Activated CD4-positive, alpha-beta T cell treated with anti-CD3 and anti-CD28 coated beads, Interleukin-2, amount 50 U/mL, for 48 hours (primary cell): ENCODE results near the gene ALK.

Experiments
- DNase-seq, 2 experiments: peaks; one replicate each; pipeline ENCODE4 v3.0.0-alpha.2; 2020

Gene ALK

GRCh38 chr2:29482348-29482747 is 439.0 kb downstream of the ALK start:
- DNase-seq: no peak

GRCh38 chr2:29481313-29481712 is 440.1 kb downstream of the ALK start:
- no peak for DNase-seq

- DNase-seq: no peak
These were observed 441.0 kb downstream of the ALK start for GRCh38 chr2:29480426-29480825.

- no peak for DNase-seq
These were observed 442.0 kb downstream of the ALK start for GRCh38 chr2:29479401-29479800.

GRCh38 chr2:29478641-29479040 is 442.7 kb downstream of the ALK start:
- DNase-seq: no peak

- no peak for DNase-seq
These were observed 444.2 kb downstream of the ALK start for GRCh38 chr2:29477186-29477585.

DNA sequence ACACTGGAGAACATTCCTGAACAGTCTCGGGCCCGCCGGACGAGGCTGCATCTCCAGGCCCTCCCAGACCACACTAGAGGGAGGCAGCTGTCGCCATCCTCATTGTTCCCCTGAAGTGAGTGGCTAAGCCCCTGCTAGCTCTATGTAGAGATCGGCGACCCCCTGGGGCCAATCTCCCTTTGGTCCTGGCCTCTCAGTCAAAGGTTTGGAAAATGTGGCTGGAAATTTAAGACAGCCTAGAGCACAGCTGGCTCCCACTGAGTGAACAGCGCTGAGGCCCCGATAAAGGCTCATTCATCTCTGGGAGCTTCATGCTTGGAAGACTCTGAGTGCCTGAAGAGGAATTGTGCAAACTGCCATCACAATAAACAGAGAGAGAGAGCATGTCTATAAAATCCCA is 445.9 kb downstream of the ALK start:
- DNase-seq: no peak

- no peak for DNase-seq
These were observed 451.4 kb downstream of the ALK start for GRCh38 chr2:29469961-29470360.

DNA sequence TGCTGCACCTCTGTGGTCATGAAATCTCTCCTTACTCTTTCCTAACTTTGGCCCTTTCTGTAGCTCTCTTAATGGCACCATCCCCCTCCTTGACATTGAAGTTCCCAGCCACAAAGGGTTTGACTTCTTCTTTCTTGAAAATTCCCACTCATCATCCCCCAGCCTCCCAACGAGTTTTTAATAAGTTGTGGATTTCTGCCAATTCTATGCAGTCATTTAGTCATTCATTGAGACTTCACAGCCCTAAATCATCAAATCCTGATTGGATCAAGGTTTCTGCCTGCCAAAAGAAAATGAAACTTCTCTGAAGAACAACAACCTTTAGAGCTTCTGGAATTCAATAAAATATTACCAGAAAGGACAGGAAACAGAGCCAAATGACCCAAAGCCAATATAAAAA is 451.9 kb downstream of the ALK start:
- no peak for DNase-seq

GRCh38 chr2:29463181-29463900 is 458.0 kb downstream of the ALK start:
- DNase-seq: no peak

GRCh38 chr2:29462293-29462692 is 459.1 kb downstream of the ALK start:
- no peak for DNase-seq

- no peak for DNase-seq
These were observed 461.2 kb downstream of the ALK start for GRCh38 chr2:29460190-29460589.

- DNase-seq: no peak
These were observed 461.8 kb downstream of the ALK start for GRCh38 chr2:29459445-29460179.

DNA sequence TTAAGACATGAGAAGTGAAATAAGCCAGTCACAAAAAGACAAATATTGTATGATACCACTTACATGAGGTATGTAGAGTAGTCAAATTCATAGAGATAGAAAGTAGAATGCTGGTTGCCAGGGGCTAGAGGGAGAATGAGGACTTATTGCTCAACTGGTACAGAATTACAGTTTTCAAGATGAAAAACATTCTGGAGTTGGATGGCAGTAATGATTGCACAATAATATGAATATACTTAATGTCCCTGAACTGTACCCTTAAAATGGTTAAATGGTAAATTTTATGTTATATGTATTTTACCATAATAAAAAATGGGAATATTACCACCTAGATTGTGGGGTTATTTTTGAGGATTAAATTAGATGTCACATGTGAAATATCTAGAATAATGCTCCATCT is 465.0 kb downstream of the ALK start:
- no peak for DNase-seq

- no peak for DNase-seq
These were observed 466.1 kb downstream of the ALK start for GRCh38 chr2:29455200-29455860.

DNA sequence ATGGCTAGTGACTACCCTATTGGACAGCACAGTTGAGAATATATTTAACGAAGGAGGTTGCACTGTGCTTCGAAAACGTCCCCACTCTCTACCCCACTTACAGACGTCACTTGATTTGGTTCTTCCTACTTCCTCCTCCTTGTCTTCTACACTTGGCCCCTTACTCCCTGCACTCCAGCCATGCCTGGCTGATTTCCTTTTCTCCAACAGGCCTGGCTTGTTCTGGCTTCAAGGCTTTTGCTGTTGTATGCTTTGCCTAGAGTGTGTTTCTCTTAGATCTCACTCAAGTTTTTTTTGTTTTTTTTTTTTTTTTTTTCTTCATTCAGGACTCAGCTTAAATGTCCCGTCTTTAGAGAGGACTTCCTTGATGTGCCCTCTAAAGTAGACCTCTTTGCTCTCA is 469.4 kb downstream of the ALK start:
- DNase-seq: no peak

- DNase-seq: no peak
These were observed 470.7 kb downstream of the ALK start for GRCh38 chr2:29450596-29451222.

DNA sequence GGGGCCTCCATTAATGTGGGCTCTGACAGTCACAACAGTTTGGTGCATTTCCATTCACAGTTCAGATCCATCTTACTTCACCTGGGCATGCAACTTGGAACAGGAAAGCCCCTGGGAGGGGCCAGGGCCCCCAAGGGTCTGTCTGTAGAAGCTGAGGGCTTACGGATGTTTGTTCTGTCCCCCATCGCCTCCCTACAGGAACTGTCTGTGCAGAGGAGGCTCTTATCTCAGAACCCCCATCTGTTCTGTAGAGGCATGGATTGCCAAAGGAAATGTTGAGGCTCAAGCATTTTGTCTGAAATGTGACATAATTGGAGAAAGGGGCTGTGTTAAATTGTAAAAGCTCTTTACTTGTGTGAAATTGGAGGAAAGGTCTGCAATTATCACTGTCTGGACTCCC is 471.9 kb downstream of the ALK start:
- DNase-seq: no peak

GRCh38 chr2:29448096-29448688 is 473.2 kb downstream of the ALK start:
- DNase-seq: no peak

DNA sequence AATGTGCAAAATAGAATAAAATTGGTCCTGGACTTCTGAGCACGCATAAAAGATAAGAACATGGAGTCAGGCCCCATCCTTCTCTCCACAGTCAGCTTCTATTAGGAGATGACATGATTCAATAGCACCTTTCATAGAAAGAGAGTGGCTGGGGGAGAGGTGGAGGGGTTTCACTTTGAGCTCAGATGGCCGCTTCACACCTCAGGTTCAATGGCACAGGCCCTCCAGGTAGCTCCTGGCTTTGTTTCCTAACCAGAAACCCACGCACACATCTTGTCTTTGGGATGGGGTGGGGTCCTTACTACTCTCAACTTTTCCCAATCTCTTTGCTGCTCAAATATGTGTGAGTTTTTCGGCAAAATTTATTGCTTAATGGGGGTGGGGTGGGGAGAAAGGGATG is 473.9 kb downstream of the ALK start:
- no peak for DNase-seq

DNA sequence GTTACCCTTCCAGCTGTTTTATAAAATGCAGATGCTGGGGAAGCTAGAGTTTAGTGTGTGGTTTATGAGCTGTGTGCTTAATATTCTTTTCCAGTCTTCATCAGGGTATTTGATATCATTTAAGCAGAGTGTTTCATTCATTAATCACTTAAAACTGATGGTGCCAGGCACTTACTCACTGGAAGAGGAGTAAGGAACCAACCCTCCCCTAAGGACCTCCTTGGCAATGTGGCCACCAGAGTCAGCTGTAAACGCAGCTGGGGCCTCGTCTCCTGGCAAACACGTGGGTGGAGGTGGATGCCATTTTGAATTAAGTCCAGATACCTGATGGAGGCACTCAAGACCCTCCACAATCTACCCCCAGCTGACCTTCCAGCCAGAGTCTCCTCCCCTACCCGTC is 474.5 kb downstream of the ALK start:
- no peak for DNase-seq

DNA sequence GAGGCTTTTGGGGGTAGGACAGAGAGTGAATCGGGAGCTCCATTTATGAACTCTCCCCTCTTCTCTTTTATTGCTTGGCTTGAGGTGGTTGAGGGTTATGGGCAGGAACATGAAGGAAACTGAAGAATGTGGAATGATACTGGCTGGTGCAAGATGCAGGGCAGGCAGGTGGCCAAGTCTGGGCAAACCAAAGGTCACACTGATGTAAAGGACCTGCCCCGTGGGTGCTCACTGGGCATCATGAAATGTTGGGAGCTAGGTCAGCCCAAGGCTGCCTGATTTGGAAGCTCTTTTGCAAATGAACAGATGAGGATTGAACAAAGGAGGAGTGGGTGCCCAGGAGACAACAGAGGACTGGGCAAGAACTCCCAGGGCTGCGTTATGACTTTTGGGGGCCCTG is 477.2 kb downstream of the ALK start:
- no peak for DNase-seq

- no peak for DNase-seq
These were observed 477.8 kb downstream of the ALK start for GRCh38 chr2:29443627-29444026.
